Right lobe of liver (tissue), 6 donors: Measurements from ENCODE around the gene FBLN2. TPM values are rescaled to one million over a fixed set of nuclear protein-coding genes. Genes with fewer than 3 reads are reported as not detected.

ENCODE experiments used
- ATAC-seq, 4 donors: fragments of 200-7000 bp; cut with Tn5 transposase; one replicate each; pipeline ENCODE4 v1.9.1; 2020; ENCODE audit warnings: mild to moderate bottlenecking in 4 of 4, moderate library complexity in 4 of 4
- DNase-seq, 3 donors: peaks; one replicate each; pipeline ENCODE4 v3.0.0-alpha.2; 2020
- H3K27ac ChIP-seq, 3 donors: fragments of 200-600 bp; one replicate each; pipeline ENCODE4 v1.8.0; 2022
- H3K27me3 ChIP-seq, 2 donors: fragments of 200-600 bp; one replicate each; pipeline ENCODE4 v1.8.0; 2022
- H3K36me3 ChIP-seq, 4 donors: fragments of 200-600 bp; sonication (generic) in 1 of 4; one replicate each; pipeline versions ENCODE4 v1.5.1 to v1.8.0; 2017 to 2022; ENCODE audit warnings: control low read depth in 1 of 4
- H3K4me1 ChIP-seq, 4 donors: fragments of 200-600 bp; sonication (generic) in 1 of 4; one replicate each; pipeline versions ENCODE4 v1.5.1 to v1.8.0; 2017 to 2022; ENCODE audit warnings: control low read depth in 1 of 4
- H3K4me3 ChIP-seq, 3 donors: fragments of 200-600 bp; one replicate each; pipeline ENCODE4 v1.8.0; 2022
- H3K9me3 ChIP-seq, 4 donors: fragments of 200-600 bp; sonication (generic) in 1 of 4; one replicate each; pipeline versions ENCODE4 v1.5.1 to v1.8.0; 2017 to 2022; ENCODE audit warnings: control low read depth in 1 of 4
- POLR2A ChIP-seq: fragments of 450-650 bp; IDR thresholded peaks from one replicate; pipeline ENCODE4 v1.6.1; 2017; ENCODE audit warnings: antibody characterized with exemption, mild to moderate bottlenecking
- WGBS: methylation state at CpG from one replicate; pipeline ENCODE4 v1.1.6; 2018; ENCODE audit warnings: low coverage, low lambda C conversion rate; ENCODE audit not compliant: insufficient coverage; ENCODE audit errors: missing lambda C conversion rate; 5-methylcytosine and 5-hydroxymethylcytosine counted together
- intact Hi-C, 2 donors: fragments of 100-400 bp; cut with DNase I; formaldehyde crosslinking; loops; one replicate each; pipeline versions ENCODE4 v1.11.2 to v1.14.1; 2022
- total RNA-seq, 6 experiments: library from RNA; depleted of rRNA in 2 of 6; stranded (reverse); fragments of >200 nt in 2 of 6; fragmentation: NEBNext Ultra II Directional in 3 of 6; extraction: Animal tissue kit (Norgen Biotek cat#: 25700) in 3 of 6; gene quantifications; one replicate each; pipeline versions ENCODE4 v1.1.0 to v1.2.4, GENCODE V29; 2016 to 2023
- TF ChIP-seq, protein P1 (sequence below), 4 donors: fragments of 200-600 bp in 3 of 4; fragments of 450-650 bp in 1 of 4; IDR thresholded peaks; one replicate each; pipeline versions ENCODE4 v1.5.1 to v1.8.0; 2016 to 2022; ENCODE audit warnings: antibody characterized with exemption in 4 of 4, mild to moderate bottlenecking in 2 of 4
- donor health status: DM: no; HTN: yes; CAD: no.
- donor health status: DM: no; HTN: no; CAD: no.
- donor health status: DM: no; HTN: no; CAD: no.
- donor health status: DM: no; HTN: yes; CAD: no.
- donor health status: DM: no; HTN: yes; CAD: no.

Gene FBLN2
- total RNA-seq, 6 experiments from 2014 or later: 1.9 to 4.0 (median 2.7) TPM

DNA sequence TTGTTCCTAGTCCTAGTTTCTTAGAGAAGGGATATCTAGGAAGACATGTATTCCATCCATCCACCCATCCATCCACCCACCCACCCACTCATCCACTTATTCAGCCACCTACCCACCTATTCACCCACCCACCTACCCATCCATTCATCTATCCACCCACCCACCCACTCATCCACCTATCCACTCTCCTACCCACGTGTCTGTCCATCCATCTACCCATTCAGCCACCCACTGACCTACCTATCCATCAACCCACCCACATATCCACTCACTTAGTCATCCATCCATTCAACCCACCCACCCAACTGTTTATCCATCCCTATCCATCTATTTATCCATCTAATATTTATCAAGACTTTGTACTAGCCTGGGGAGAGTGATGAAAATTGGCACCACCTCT is 120.5 kb downstream of the FBLN2 start:
- H3K27me3 ChIP-seq: no peaks in the 10 kb centered on the region
- no peaks in the 10 kb centered on the region for H3K4me1 ChIP-seq
- no peak overlapping the region for H3K27ac ChIP-seq
- H3K9me3 ChIP-seq: no peaks in the 10 kb centered on the region
- no peak overlapping the region for H3K4me3 ChIP-seq
- 31% methylated on average over 1 of the region's 1 CpG for WGBS
- H3K36me3 ChIP-seq: no peaks in the 10 kb centered on the region
- DNase-seq (no peak), ATAC-seq (no peak)
- intact Hi-C loops: no loop called here
- no peak for TF ChIP-seq POLR2A
- TF ChIP-seq, protein P1, sequence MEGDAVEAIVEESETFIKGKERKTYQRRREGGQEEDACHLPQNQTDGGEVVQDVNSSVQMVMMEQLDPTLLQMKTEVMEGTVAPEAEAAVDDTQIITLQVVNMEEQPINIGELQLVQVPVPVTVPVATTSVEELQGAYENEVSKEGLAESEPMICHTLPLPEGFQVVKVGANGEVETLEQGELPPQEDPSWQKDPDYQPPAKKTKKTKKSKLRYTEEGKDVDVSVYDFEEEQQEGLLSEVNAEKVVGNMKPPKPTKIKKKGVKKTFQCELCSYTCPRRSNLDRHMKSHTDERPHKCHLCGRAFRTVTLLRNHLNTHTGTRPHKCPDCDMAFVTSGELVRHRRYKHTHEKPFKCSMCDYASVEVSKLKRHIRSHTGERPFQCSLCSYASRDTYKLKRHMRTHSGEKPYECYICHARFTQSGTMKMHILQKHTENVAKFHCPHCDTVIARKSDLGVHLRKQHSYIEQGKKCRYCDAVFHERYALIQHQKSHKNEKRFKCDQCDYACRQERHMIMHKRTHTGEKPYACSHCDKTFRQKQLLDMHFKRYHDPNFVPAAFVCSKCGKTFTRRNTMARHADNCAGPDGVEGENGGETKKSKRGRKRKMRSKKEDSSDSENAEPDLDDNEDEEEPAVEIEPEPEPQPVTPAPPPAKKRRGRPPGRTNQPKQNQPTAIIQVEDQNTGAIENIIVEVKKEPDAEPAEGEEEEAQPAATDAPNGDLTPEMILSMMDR (IDR thresholded peaks at IDR 0.05): no peak

DNA sequence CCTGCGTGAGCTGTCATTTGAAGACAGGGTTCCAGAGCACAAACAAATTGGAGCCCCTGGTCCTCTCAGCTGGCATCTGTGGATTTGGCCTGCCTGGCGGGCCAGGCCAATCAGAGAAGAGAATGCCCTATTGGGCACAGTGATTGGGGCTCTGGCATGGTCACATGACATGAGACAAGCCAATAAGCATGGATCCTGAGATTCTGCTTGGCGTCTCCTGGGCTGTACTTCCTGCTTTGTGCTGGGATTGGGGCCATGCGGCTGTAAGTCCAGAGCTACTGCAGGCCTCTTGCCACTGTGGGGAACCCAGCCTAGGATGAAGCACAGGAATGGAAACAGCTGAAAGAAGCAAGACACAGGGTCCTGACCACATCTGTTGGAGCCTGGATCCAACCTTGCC is 121.4 kb downstream of the FBLN2 start:
- TF ChIP-seq POLR2A: no peak
- Histone ChIP-seq H3K36me3 (no peaks in the 10 kb centered on the region), H3K4me3 (no peak overlapping the region), H3K27me3 (no peaks in the 10 kb centered on the region), H3K9me3 (no peaks in the 10 kb centered on the region), H3K27ac (no peak overlapping the region), H3K4me1 (no peaks in the 10 kb centered on the region)
- intact Hi-C loops: no loop called here
- DNase-seq: no peak
- ATAC-seq: no peak
- WGBS: no CpG with 5 or more reads among the region's 4 CpGs

DNA sequence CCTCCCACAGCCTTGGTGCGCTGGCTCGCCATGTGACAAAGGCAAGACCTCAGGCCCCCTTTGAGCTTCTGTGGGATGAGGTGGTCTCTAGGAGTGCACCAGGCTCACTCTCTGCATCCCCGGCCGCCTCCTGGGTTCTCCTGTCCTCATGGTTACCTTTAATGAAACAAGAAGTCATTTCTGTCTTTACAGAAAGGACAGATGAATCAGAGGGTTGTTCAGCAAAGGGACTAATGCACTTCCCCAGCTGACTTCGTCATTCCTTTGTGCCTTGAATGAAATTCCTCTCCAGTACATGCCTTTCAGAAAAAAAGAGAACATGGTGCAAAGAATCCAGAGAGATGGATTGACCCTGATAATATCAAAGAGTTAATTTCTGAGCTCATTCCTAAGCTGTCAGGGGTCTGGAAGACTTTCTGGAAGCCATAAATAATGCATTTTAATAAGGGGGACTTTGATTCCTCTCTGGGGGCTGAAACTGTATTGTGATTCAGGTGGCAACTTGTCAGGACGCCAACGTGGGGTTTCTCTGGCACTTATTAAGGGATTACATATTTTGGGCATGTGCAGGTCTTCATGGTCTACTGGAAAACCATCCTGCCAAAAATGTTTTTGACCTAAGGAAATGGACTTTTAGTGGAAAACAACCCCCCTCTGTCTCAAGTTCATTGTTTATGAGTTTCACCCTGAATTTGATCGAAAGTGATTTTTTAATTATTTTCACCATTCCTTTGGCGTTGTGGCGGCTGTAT is 122.7 kb downstream of the FBLN2 start:
- intact Hi-C loops: no loop called here
- TF ChIP-seq POLR2A: no peak
- TF ChIP-seq, protein P1 (IDR thresholded peaks at IDR 0.05): no peak
- no peaks in the 10 kb centered on the region for H3K27me3 ChIP-seq
- no peaks in the 10 kb centered on the region for H3K9me3 ChIP-seq
- no peak overlapping the region for H3K4me3 ChIP-seq
- H3K4me1 ChIP-seq: no peaks in the 10 kb centered on the region
- DNase-seq: no peak
- H3K27ac ChIP-seq: no peak overlapping the region
- H3K36me3 ChIP-seq: no peaks in the 10 kb centered on the region
- no peak for ATAC-seq
- WGBS: 50% methylated on average over 8 of the region's 10 CpGs

DNA sequence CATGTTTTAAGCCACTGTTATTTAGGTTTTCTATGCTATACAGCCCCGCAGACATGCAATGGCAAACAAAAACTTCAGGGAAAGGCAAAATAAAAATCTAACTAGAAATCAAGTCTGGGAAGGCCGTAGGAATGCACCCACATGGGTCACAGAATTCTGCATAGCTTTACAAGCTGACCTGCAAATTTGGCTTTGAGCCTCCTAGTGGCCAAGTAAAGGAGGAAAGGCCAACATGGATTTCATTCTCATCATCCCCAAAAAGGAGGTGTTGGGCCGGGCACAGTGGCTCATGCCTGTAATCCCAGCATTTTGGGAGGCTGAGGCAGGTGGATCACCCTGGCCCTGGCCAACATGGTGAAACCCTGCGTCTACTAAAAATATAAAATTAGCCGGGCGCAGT is 124.3 kb downstream of the FBLN2 start:
- TF ChIP-seq, protein P1 (IDR thresholded peaks at IDR 0.05): peak in 3 of 4 donors; percentile 5 to 24 (median 22)
- no peak for TF ChIP-seq POLR2A
- no peaks in the 10 kb centered on the region for H3K36me3 ChIP-seq
- H3K9me3 ChIP-seq: no peaks in the 10 kb centered on the region
- WGBS: 65% methylated on average over 6 of the region's 6 CpGs
- no peak overlapping the region for H3K27ac ChIP-seq
- no peak overlapping the region for H3K4me3 ChIP-seq
- ATAC-seq (no peak), DNase-seq (no peak)
- intact Hi-C loops: no loop called here
- no peaks in the 10 kb centered on the region for H3K27me3 ChIP-seq
- no peaks in the 10 kb centered on the region for H3K4me1 ChIP-seq

DNA sequence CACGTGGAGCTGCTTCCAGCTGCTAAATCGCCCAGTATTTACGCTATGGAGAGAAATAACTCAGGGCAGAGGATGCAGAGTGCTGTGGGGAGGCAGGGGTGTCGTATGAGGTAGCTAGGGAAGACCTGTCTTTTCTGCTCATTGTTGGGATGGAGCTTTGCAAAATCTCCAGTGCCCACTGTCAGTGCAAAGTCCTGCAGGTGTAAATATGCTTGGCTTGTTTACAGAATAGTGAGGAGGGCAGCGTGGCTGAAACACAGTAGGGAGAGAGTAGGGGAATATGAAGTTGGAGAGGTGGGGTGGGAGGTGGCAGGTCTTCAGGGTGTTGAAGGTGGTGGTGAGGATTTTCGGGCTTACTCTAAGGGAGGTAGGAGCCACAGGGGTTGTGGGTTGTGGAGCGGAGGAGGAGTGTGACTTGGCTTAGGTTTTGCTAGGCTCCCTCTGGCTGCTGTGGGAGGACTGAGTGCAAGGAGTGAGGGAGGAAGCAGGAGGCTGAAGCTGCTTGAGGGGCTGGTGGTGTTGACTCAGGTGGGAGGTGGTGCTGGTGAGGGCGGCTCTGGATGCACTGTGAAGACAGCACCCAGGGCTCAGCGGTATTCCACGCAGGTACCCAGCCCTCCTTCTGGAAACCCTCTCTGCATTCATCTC is 125.7 kb downstream of the FBLN2 start:
- 43% methylated on average over 10 of the region's 10 CpGs for WGBS
- no peak for TF ChIP-seq POLR2A
- TF ChIP-seq, protein P1 (IDR thresholded peaks at IDR 0.05): no peak
- intact Hi-C loops: no loop called here
- no peak for ATAC-seq
- Histone ChIP-seq H3K27ac (no peak overlapping the region), H3K27me3 (no peaks in the 10 kb centered on the region), H3K4me1 (no peaks in the 10 kb centered on the region), H3K36me3 (no peaks in the 10 kb centered on the region), H3K4me3 (no peak overlapping the region), H3K9me3 (no peaks in the 10 kb centered on the region)
- DNase-seq: no peak
